ENCODE measurements around the gene UCK2. TPM values are rescaled to one million over a fixed set of nuclear protein-coding genes. Genes with fewer than 3 reads are reported as not detected.

The UCK2 gene
- total RNA-seq, 1 experiment from 2014 or later = 91.2 TPM

- ChIA-PET CTCF (interaction anchor here (0.7 kb wide), 1 partner anchor 14 kb away, joined by 5 read pairs; no protein-coding TSS in a partner anchor), POLR2A (no interaction called here)
- in situ Hi-C loops (cut with HindIII; ENCODE audit: low pct_unique_long_range_greater_than_20kb, low sequenced_read_pairs) (no loop called here), intact Hi-C loops (cut with micrococcal nuclease; ENCODE audit: unreplicated experiment) (loop anchor here (2.0 to 10.0 kb wide), 3 partner anchors 238 to 918 kb away; no protein-coding TSS in a partner anchor)
- H3K9me3 ChIP-seq (ENCODE audit: control insufficient read depth, insufficient read depth, low read depth, low read length) = no peaks in the 10 kb centered on the region
- H3K4me3 ChIP-seq (ENCODE audit: low read depth in 2 of 2, low read length in 2 of 2) = no peak overlapping the region
- DNase-seq (ENCODE audit: low read depth, low spot score) (no peak), ATAC-seq (no peak)
- no peak overlapping the region for H3K27ac ChIP-seq (ENCODE audit: low read length)
- H3K4me1 ChIP-seq (ENCODE audit: control insufficient read depth, insufficient read depth, low read length) = no peaks in the 10 kb centered on the region
- TF ChIP-seq POLR2AphosphoS5 (IDR thresholded peaks at IDR 0.05; ENCODE audit: low read depth, low read length) (no peak), SIN3A (IDR thresholded peaks at IDR 0.05; ENCODE audit: borderline replicate concordance, insufficient read depth, low read depth, low read length) (no peak)
- no peaks in the 10 kb centered on the region for H3K36me3 ChIP-seq (ENCODE audit: control insufficient read depth, insufficient read depth, low read length)
- no TSS peak for BruUV-seq (replicated peaks)
- H3K27me3 ChIP-seq (ENCODE audit: control insufficient read depth, insufficient read depth, low read length) = no peaks in the 10 kb centered on the region
These were observed 99.8 kb downstream of the UCK2 start for GRCh38 chr1:165927169-165927568.

DNA sequence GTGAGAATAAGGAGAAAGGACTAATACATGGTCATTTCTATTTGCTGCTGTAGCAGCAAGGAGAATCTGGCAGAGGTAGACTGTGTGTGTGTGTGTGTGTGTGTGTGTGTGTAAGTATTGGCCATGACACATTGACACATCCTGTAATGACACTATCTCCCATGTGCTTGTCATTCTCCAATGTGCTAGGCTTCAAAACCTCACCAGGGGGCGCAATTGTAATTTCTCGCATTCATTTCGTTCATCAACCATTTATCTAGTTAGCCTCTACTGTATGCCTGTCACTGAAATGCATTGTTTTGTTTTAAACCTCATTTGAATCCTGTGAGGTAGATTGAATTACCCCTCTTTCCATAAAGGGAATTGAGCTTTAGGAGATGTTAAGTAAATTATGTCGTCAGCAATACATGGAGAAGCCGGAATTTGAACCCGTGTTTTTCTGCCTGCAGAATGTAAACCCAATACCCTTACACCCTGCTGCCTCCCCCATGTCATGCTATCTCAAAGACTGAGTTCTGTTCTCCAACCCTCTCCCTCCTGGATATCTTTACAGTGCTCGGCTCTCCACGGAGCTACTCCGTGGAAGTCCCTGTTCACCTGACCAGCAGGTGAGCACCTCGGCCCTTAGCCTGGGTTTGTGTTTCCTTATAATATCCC, 100.8 kb downstream of the UCK2 start:
- H3K36me3 ChIP-seq (ENCODE audit: control insufficient read depth, insufficient read depth, low read length) = no peaks in the 10 kb centered on the region
- DNase-seq (ENCODE audit: low read depth, low spot score) (no peak), ATAC-seq (peak; percentile 69)
- H3K4me3 ChIP-seq (ENCODE audit: low read depth in 2 of 2, low read length in 2 of 2) = no peak overlapping the region
- no TSS peak for BruUV-seq (replicated peaks)
- H3K27ac ChIP-seq (ENCODE audit: low read length) = no peak overlapping the region
- H3K4me1 ChIP-seq (ENCODE audit: control insufficient read depth, insufficient read depth, low read length) = no peaks in the 10 kb centered on the region
- ChIA-PET CTCF (interaction anchor here (0.6 kb wide), 1 partner anchor 366 kb away, joined by 3 read pairs; no protein-coding TSS in a partner anchor), POLR2A (no interaction called here)
- intact Hi-C loops (cut with micrococcal nuclease; ENCODE audit: unreplicated experiment) = loop anchor here (1.0 to 10.0 kb wide), 3 partner anchors 505 to 917 kb away; no protein-coding TSS in a partner anchor
- no peaks in the 10 kb centered on the region for H3K27me3 ChIP-seq (ENCODE audit: control insufficient read depth, insufficient read depth, low read length)
- TF ChIP-seq CTCF (IDR thresholded peaks at IDR 0.05) (peak; percentile 81), POLR2AphosphoS5 (IDR thresholded peaks at IDR 0.05; ENCODE audit: low read depth, low read length) (no peak)
- TF ChIP-seq, protein P1, sequence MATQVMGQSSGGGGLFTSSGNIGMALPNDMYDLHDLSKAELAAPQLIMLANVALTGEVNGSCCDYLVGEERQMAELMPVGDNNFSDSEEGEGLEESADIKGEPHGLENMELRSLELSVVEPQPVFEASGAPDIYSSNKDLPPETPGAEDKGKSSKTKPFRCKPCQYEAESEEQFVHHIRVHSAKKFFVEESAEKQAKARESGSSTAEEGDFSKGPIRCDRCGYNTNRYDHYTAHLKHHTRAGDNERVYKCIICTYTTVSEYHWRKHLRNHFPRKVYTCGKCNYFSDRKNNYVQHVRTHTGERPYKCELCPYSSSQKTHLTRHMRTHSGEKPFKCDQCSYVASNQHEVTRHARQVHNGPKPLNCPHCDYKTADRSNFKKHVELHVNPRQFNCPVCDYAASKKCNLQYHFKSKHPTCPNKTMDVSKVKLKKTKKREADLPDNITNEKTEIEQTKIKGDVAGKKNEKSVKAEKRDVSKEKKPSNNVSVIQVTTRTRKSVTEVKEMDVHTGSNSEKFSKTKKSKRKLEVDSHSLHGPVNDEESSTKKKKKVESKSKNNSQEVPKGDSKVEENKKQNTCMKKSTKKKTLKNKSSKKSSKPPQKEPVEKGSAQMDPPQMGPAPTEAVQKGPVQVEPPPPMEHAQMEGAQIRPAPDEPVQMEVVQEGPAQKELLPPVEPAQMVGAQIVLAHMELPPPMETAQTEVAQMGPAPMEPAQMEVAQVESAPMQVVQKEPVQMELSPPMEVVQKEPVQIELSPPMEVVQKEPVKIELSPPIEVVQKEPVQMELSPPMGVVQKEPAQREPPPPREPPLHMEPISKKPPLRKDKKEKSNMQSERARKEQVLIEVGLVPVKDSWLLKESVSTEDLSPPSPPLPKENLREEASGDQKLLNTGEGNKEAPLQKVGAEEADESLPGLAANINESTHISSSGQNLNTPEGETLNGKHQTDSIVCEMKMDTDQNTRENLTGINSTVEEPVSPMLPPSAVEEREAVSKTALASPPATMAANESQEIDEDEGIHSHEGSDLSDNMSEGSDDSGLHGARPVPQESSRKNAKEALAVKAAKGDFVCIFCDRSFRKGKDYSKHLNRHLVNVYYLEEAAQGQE (IDR thresholded peaks at IDR 0.05; ENCODE audit: insufficient read depth in 1 of 2, low read depth in 2 of 2, low read length in 1 of 2) = no peak
- H3K9me3 ChIP-seq (ENCODE audit: control insufficient read depth, insufficient read depth, low read depth, low read length) = no peaks in the 10 kb centered on the region
- in situ Hi-C loops (cut with HindIII; ENCODE audit: low pct_unique_long_range_greater_than_20kb, low sequenced_read_pairs) = no loop called here

DNA sequence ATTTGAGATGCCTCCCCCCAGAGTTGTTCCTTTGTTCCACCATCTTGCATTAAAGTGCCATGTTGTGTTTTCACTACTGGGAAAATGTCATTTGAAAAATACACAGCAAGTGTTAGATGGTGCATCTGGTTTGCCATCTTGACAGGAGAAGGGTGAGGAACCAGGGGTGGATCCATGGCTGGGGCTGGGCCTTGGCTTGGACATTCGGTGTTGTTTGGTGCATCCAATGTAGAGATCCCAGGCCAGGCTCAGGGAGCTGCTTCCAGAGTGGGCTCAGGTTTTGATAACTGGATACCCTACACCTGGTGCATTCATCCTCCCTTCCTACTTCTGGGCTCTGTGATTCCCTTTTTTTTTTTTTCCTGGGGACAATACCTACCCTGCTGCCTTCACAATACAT, 103.5 kb downstream of the UCK2 start:
- no peak overlapping the region for H3K27ac ChIP-seq (ENCODE audit: low read length)
- CTCF ChIA-PET = no interaction called here
- TF ChIP-seq CTCF (IDR thresholded peaks at IDR 0.05) (no peak), TCF7L2 (IDR thresholded peaks at IDR 0.05; ENCODE audit: low read depth, low read length) (no peak), SIN3A (IDR thresholded peaks at IDR 0.05; ENCODE audit: borderline replicate concordance, insufficient read depth, low read depth, low read length) (no peak), POLR2AphosphoS5 (IDR thresholded peaks at IDR 0.05; ENCODE audit: low read depth, low read length) (no peak)
- TF ChIP-seq, protein P1 (IDR thresholded peaks at IDR 0.05; ENCODE audit: insufficient read depth in 1 of 2, low read depth in 2 of 2, low read length in 1 of 2) = no peak
- BruUV-seq (replicated peaks) = no TSS peak
- intact Hi-C loops (cut with micrococcal nuclease; ENCODE audit: unreplicated experiment) = no loop called here
- ATAC-seq = no peak
- POLR2A ChIA-PET = no interaction called here
- DNase-seq (ENCODE audit: low read depth, low spot score) = no peak
- no peaks in the 10 kb centered on the region for H3K36me3 ChIP-seq (ENCODE audit: control insufficient read depth, insufficient read depth, low read length)
- no peaks in the 10 kb centered on the region for H3K27me3 ChIP-seq (ENCODE audit: control insufficient read depth, insufficient read depth, low read length)
- in situ Hi-C loops (cut with HindIII; ENCODE audit: low pct_unique_long_range_greater_than_20kb, low sequenced_read_pairs) = no loop called here
- H3K9me3 ChIP-seq (ENCODE audit: control insufficient read depth, insufficient read depth, low read depth, low read length) = no peaks in the 10 kb centered on the region
- no peaks in the 10 kb centered on the region for H3K4me1 ChIP-seq (ENCODE audit: control insufficient read depth, insufficient read depth, low read length)
- H3K4me3 ChIP-seq (ENCODE audit: low read depth in 2 of 2, low read length in 2 of 2) = no peak overlapping the region
